ENCODE measurements around the gene RBBP7. TPM values are rescaled to one million over a fixed set of nuclear protein-coding genes. Genes with fewer than 3 reads are reported as not detected.

Gene RBBP7
- total RNA-seq, 1 donor from 2014 or later: 235 TPM

DNA sequence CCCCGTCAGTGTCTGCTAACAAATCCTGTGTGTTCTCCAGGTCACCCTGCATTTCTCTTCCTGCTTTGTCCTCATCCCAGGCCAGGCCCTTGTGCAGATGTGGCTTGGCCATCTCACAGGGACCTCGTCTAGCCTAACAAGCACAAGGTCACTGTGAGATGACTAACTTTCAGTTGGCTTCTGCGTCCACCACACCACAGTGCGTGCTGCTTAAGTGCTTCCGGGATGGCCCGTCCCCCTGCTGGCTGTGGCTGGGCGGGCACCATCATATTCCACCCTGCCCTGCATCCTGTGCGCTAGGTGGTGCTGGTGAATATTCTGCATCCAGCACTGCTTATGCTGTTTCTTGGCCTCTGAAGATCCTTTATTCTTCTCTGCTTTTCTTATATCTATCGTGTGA is 33.8 kb downstream of the RBBP7 start:
- TF ChIP-seq, protein P1, sequence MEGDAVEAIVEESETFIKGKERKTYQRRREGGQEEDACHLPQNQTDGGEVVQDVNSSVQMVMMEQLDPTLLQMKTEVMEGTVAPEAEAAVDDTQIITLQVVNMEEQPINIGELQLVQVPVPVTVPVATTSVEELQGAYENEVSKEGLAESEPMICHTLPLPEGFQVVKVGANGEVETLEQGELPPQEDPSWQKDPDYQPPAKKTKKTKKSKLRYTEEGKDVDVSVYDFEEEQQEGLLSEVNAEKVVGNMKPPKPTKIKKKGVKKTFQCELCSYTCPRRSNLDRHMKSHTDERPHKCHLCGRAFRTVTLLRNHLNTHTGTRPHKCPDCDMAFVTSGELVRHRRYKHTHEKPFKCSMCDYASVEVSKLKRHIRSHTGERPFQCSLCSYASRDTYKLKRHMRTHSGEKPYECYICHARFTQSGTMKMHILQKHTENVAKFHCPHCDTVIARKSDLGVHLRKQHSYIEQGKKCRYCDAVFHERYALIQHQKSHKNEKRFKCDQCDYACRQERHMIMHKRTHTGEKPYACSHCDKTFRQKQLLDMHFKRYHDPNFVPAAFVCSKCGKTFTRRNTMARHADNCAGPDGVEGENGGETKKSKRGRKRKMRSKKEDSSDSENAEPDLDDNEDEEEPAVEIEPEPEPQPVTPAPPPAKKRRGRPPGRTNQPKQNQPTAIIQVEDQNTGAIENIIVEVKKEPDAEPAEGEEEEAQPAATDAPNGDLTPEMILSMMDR (IDR thresholded peaks at IDR 0.05; ENCODE audit: unreplicated experiment): peak; percentile 76
- Mint-ChIP-seq H3K4me3 (ENCODE audit: low read depth) (no peak overlapping the region), H3K27ac (no peak overlapping the region), H3K27me3 (no peaks in the 10 kb centered on the region), H3K36me3 (ENCODE audit: insufficient read depth) (peaks cover 28% of the 10 kb centered on the region), H3K9me3 (ENCODE audit: low read depth) (no peaks in the 10 kb centered on the region), H3K4me1 (ENCODE audit: low read depth) (peaks cover 25% of the 10 kb centered on the region)
- DNase-seq (ENCODE audit: low spot score, unreplicated experiment): peak; percentile 34

DNA sequence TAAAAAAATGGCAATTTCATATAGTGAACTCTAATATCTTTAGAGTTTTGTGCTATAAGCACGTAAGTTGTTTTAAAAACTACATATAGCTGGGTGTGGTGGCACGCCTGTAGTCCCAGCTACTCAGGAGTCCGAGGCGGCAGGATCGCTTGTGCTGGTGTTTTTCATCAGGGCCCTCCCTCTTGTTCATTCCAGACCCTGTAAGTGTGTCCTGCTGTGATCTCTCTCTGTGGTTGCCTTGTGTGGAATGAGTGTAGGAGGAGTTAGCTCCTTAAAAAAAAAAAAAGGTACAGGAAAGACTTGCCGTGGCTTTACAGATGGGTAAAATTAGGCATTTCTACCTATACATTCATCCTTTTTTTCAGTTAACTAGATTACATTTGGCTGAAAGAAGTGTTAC is 35.4 kb downstream of the RBBP7 start:
- Mint-ChIP-seq H3K36me3 (ENCODE audit: insufficient read depth) (peaks cover 22% of the 10 kb centered on the region), H3K4me1 (ENCODE audit: low read depth) (peaks cover 23% of the 10 kb centered on the region), H3K27ac (no peak overlapping the region), H3K27me3 (no peaks in the 10 kb centered on the region), H3K9me3 (ENCODE audit: low read depth) (no peaks in the 10 kb centered on the region), H3K4me3 (ENCODE audit: low read depth) (no peak overlapping the region)
- TF ChIP-seq, protein P1 (IDR thresholded peaks at IDR 0.05; ENCODE audit: unreplicated experiment): no peak
- DNase-seq (ENCODE audit: low spot score, unreplicated experiment): no peak

DNA sequence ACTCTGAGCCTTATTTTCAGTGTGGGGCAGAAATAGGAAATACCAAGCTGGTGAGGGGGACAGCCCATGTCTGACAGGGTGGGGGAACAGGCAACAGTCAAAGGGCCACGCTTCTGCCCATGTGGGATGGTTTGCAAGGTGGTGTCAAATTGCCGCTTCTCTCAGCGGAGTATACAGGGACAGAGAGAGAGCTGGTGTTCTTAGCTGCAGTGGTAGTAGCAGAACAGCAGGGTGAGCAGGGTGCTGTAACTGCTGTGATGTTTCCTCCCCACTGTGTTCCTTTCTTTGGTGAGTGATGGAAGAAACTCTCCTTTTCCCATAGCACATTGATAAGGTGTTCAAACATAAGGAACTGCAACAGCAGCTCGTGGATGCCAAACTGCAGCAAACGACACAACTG is 37.9 kb downstream of the RBBP7 start:
- peak overlapping the region; percentile 79 for H3K27ac Mint-ChIP-seq
- peaks cover 23% of the 10 kb centered on the region for H3K36me3 Mint-ChIP-seq (ENCODE audit: insufficient read depth)
- no peak for DNase-seq (ENCODE audit: low spot score, unreplicated experiment)
- no peaks in the 10 kb centered on the region for H3K9me3 Mint-ChIP-seq (ENCODE audit: low read depth)
- no peaks in the 10 kb centered on the region for H3K27me3 Mint-ChIP-seq
- H3K4me3 Mint-ChIP-seq (ENCODE audit: low read depth): no peak overlapping the region
- H3K4me1 Mint-ChIP-seq (ENCODE audit: low read depth): peaks cover 13% of the 10 kb centered on the region
- TF ChIP-seq, protein P1 (IDR thresholded peaks at IDR 0.05; ENCODE audit: unreplicated experiment): peak; percentile 14

DNA sequence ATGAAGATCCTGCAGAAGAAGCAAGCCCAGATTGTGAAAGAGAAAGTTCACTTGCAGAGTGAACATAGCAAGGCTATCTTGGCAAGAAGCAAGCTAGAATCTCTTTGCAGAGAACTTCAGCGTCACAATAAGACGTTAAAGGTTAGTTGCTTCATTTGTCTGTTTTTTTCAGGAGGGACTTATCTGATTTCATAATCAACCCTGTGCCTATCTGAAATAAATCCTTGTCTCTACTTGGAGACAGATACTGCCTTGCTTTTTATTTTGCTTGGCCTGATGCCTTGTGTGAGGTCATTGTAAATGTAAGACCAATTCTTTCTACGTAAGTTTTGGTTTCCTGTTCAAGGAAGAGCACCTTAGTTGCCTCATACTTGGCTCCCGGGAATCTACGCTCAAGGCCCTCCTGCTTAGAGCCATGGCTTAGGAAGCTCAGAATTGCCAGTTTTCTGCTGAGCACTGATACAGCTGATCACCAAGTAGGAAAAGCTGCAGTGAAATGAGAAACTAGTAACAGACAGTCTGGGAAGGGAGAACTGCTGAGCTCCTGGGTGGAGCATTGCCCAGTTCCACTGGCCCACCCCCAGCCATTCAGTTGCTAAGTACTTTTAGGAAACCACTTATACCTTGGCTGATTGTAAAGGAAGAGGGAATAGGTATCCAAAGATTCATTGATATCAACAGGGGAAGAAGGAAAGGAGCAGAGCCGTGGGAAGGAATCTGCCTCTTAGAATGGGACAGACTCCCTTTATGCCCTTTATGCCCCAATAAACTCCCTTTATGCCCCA is 41.8 kb downstream of the RBBP7 start:
- no peak overlapping the region for H3K4me3 Mint-ChIP-seq (ENCODE audit: low read depth)
- no peaks in the 10 kb centered on the region for H3K27me3 Mint-ChIP-seq
- TF ChIP-seq, protein P1 (IDR thresholded peaks at IDR 0.05; ENCODE audit: unreplicated experiment): no peak
- peak overlapping the region; percentile 23 for H3K27ac Mint-ChIP-seq
- DNase-seq (ENCODE audit: low spot score, unreplicated experiment): no peak
- H3K36me3 Mint-ChIP-seq (ENCODE audit: insufficient read depth): peaks cover 18% of the 10 kb centered on the region
- H3K9me3 Mint-ChIP-seq (ENCODE audit: low read depth): no peaks in the 10 kb centered on the region
- peaks cover 15% of the 10 kb centered on the region for H3K4me1 Mint-ChIP-seq (ENCODE audit: low read depth)

DNA sequence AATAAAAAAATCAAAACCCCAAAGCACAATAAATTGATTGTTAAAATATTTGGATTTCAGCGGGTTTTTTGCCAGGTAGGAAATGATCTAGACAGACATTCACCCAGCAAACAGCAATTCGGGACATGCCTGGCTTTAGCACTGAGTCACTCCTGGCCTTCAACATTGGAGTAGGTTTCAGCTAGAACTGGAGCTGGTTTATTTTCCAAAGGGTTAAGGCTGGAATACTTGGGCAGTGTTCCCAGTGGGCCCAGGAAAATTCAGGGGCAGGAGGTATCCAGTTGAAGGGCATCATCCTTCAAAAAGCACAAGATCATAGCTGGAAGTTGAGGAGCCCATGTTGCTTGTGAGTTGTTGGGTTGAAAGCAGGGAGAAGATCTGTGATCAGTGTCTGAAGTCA is 42.9 kb downstream of the RBBP7 start:
- TF ChIP-seq, protein P1 (IDR thresholded peaks at IDR 0.05; ENCODE audit: unreplicated experiment): no peak
- no peak overlapping the region for H3K4me3 Mint-ChIP-seq (ENCODE audit: low read depth)
- no peaks in the 10 kb centered on the region for H3K27me3 Mint-ChIP-seq
- no peak overlapping the region for H3K27ac Mint-ChIP-seq
- peaks cover 10% of the 10 kb centered on the region for H3K4me1 Mint-ChIP-seq (ENCODE audit: low read depth)
- no peaks in the 10 kb centered on the region for H3K9me3 Mint-ChIP-seq (ENCODE audit: low read depth)
- no peak for DNase-seq (ENCODE audit: low spot score, unreplicated experiment)
- H3K36me3 Mint-ChIP-seq (ENCODE audit: insufficient read depth): peaks cover 19% of the 10 kb centered on the region

Data from progenitor cell of endocrine pancreas (in vitro differentiated cells).